ENCODE data around the gene WNT6. TPM values are rescaled to one million over a fixed set of nuclear protein-coding genes. Genes with fewer than 3 reads are reported as not detected.

Gene WNT6
- total RNA-seq, 1 donor from 2014 or later: 2.6 TPM

GRCh38 chr2:218816561-218817011, 43.0 kb upstream of the WNT6 start:
- no peak overlapping the region for H3K4me3 ChIP-seq (ENCODE audit: insufficient read depth, low read depth, low read length)
- Mint-ChIP-seq H3K27me3 (ENCODE audit: low read depth, unreplicated experiment) (peaks cover 22% of the 10 kb centered on the region), H3K4me3 (ENCODE audit: unreplicated experiment) (no peak overlapping the region), H3K4me1 (ENCODE audit: low read depth, unreplicated experiment) (peaks cover 3% of the 10 kb centered on the region), H3K27ac (ENCODE audit: unreplicated experiment) (no peak overlapping the region), H3K9me3 (ENCODE audit: unreplicated experiment) (peaks cover 2% of the 10 kb centered on the region), H3K36me3 (ENCODE audit: low read depth, unreplicated experiment) (peaks cover 15% of the 10 kb centered on the region)
- H3K4me2 ChIP-seq (ENCODE audit: low read length): no peak overlapping the region
- H3K4me1 ChIP-seq (ENCODE audit: insufficient read depth, low read length): no peaks in the 10 kb centered on the region
- H4K20me1 ChIP-seq (ENCODE audit: insufficient read depth, low read length): no peaks in the 10 kb centered on the region
- TF ChIP-seq, protein P1, sequence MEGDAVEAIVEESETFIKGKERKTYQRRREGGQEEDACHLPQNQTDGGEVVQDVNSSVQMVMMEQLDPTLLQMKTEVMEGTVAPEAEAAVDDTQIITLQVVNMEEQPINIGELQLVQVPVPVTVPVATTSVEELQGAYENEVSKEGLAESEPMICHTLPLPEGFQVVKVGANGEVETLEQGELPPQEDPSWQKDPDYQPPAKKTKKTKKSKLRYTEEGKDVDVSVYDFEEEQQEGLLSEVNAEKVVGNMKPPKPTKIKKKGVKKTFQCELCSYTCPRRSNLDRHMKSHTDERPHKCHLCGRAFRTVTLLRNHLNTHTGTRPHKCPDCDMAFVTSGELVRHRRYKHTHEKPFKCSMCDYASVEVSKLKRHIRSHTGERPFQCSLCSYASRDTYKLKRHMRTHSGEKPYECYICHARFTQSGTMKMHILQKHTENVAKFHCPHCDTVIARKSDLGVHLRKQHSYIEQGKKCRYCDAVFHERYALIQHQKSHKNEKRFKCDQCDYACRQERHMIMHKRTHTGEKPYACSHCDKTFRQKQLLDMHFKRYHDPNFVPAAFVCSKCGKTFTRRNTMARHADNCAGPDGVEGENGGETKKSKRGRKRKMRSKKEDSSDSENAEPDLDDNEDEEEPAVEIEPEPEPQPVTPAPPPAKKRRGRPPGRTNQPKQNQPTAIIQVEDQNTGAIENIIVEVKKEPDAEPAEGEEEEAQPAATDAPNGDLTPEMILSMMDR (IDR thresholded peaks at IDR 0.05; ENCODE audit: insufficient read depth, low read depth, low read length): no peak
- TF ChIP-seq EZH2 (IDR thresholded peaks at IDR 0.05; ENCODE audit: insufficient read depth, low read length): no peak
- FAIRE-seq: no peak
- peaks cover 4% of the 10 kb centered on the region for H3K27me3 ChIP-seq (ENCODE audit: insufficient read depth, low read length)
- H2AFZ ChIP-seq (ENCODE audit: low read depth, low read length): no peak overlapping the region
- H3K27ac ChIP-seq (ENCODE audit: low read depth, low read length): no peak overlapping the region
- H3K36me3 ChIP-seq (ENCODE audit: insufficient read depth, low read length): no peaks in the 10 kb centered on the region
- H3K79me2 ChIP-seq (ENCODE audit: insufficient read depth, low read length): no peaks in the 10 kb centered on the region
- H3K9ac ChIP-seq (ENCODE audit: low read length): no peak overlapping the region
- no peaks in the 10 kb centered on the region for H3K9me3 ChIP-seq (ENCODE audit: insufficient read depth, low read depth, low read length)
- no peak for DNase-seq (ENCODE audit: low read depth)

- H3K4me1 ChIP-seq (ENCODE audit: insufficient read depth, low read length): no peaks in the 10 kb centered on the region
- H3K27ac ChIP-seq (ENCODE audit: low read depth, low read length): no peak overlapping the region
- no peak overlapping the region for H2AFZ ChIP-seq (ENCODE audit: low read depth, low read length)
- FAIRE-seq: no peak
- H3K79me2 ChIP-seq (ENCODE audit: insufficient read depth, low read length): no peaks in the 10 kb centered on the region
- H3K4me1 Mint-ChIP-seq (ENCODE audit: low read depth, unreplicated experiment): peaks cover 3% of the 10 kb centered on the region
- no peak for DNase-seq (ENCODE audit: low read depth)
- peaks cover 19% of the 10 kb centered on the region for H3K27me3 Mint-ChIP-seq (ENCODE audit: low read depth, unreplicated experiment)
- H3K27me3 ChIP-seq (ENCODE audit: insufficient read depth, low read length): peaks cover 10% of the 10 kb centered on the region
- no peak overlapping the region for H3K4me3 ChIP-seq (ENCODE audit: insufficient read depth, low read depth, low read length)
- H3K9ac ChIP-seq (ENCODE audit: low read length): no peak overlapping the region
- H3K4me2 ChIP-seq (ENCODE audit: low read length): no peak overlapping the region
- H3K36me3 ChIP-seq (ENCODE audit: insufficient read depth, low read length): no peaks in the 10 kb centered on the region
- peaks cover 7% of the 10 kb centered on the region for H3K36me3 Mint-ChIP-seq (ENCODE audit: low read depth, unreplicated experiment)
- H3K4me3 Mint-ChIP-seq (ENCODE audit: unreplicated experiment): no peak overlapping the region
- H3K9me3 Mint-ChIP-seq (ENCODE audit: unreplicated experiment): no peaks in the 10 kb centered on the region
- no peaks in the 10 kb centered on the region for H4K20me1 ChIP-seq (ENCODE audit: insufficient read depth, low read length)
- TF ChIP-seq, protein P1 (IDR thresholded peaks at IDR 0.05; ENCODE audit: insufficient read depth, low read depth, low read length): no peak
- TF ChIP-seq EZH2 (IDR thresholded peaks at IDR 0.05; ENCODE audit: insufficient read depth, low read length): no peak
- no peaks in the 10 kb centered on the region for H3K9me3 ChIP-seq (ENCODE audit: insufficient read depth, low read depth, low read length)
- H3K27ac Mint-ChIP-seq (ENCODE audit: unreplicated experiment): no peak overlapping the region
Measured at GRCh38 chr2:218819093-218819492, 40.5 kb upstream of the WNT6 start.

- no peak overlapping the region for H3K9ac ChIP-seq (ENCODE audit: low read length)
- Mint-ChIP-seq H3K4me1 (ENCODE audit: low read depth, unreplicated experiment) (peaks cover 3% of the 10 kb centered on the region), H3K27me3 (ENCODE audit: low read depth, unreplicated experiment) (peaks cover 17% of the 10 kb centered on the region), H3K27ac (ENCODE audit: unreplicated experiment) (no peak overlapping the region), H3K9me3 (ENCODE audit: unreplicated experiment) (no peaks in the 10 kb centered on the region), H3K36me3 (ENCODE audit: low read depth, unreplicated experiment) (peaks cover 3% of the 10 kb centered on the region), H3K4me3 (ENCODE audit: unreplicated experiment) (no peak overlapping the region)
- DNase-seq (ENCODE audit: low read depth): no peak
- H3K27ac ChIP-seq (ENCODE audit: low read depth, low read length): no peak overlapping the region
- H3K4me2 ChIP-seq (ENCODE audit: low read length): no peak overlapping the region
- no peak overlapping the region for H3K4me3 ChIP-seq (ENCODE audit: insufficient read depth, low read depth, low read length)
- no peaks in the 10 kb centered on the region for H3K79me2 ChIP-seq (ENCODE audit: insufficient read depth, low read length)
- H4K20me1 ChIP-seq (ENCODE audit: insufficient read depth, low read length): no peaks in the 10 kb centered on the region
- no peak for FAIRE-seq
- no peaks in the 10 kb centered on the region for H3K4me1 ChIP-seq (ENCODE audit: insufficient read depth, low read length)
- no peaks in the 10 kb centered on the region for H3K9me3 ChIP-seq (ENCODE audit: insufficient read depth, low read depth, low read length)
- H2AFZ ChIP-seq (ENCODE audit: low read depth, low read length): no peak overlapping the region
- TF ChIP-seq, protein P1 (IDR thresholded peaks at IDR 0.05; ENCODE audit: insufficient read depth, low read depth, low read length): no peak
- no peak for TF ChIP-seq EZH2 (IDR thresholded peaks at IDR 0.05; ENCODE audit: insufficient read depth, low read length)
- no peaks in the 10 kb centered on the region for H3K36me3 ChIP-seq (ENCODE audit: insufficient read depth, low read length)
- H3K27me3 ChIP-seq (ENCODE audit: insufficient read depth, low read length): peaks cover 10% of the 10 kb centered on the region
Measured at GRCh38 chr2:218820746-218821369, 38.7 kb upstream of the WNT6 start.
